Transverse colon (tissue), 4 donors: ENCODE data around the gene NUCB2.

Experiments
- EP300 ChIP-seq: sonication (generic); formaldehyde crosslinking; IDR thresholded peaks from one replicate; pipeline ENCODE4 v1.6.1; 2017; ENCODE audit warnings: antibody characterized with exemption, low read depth
- POLR2A ChIP-seq: fragments of 450-650 bp; IDR thresholded peaks from one replicate; pipeline ENCODE4 v1.6.1; 2016; ENCODE audit warnings: antibody characterized with exemption, mild to moderate bottlenecking, moderate library complexity
- POLR2AphosphoS5 ChIP-seq, 3 donors: sonication (generic); formaldehyde crosslinking; IDR thresholded peaks; one replicate each; pipeline ENCODE4 v1.6.1; 2016; ENCODE audit warnings: antibody characterized with exemption in 3 of 3
- TF ChIP-seq, protein P1 (sequence below), 5 experiments: fragments of 200-600 bp in 3 of 5; fragments of 450-650 bp in 2 of 5; sonication (generic) in 3 of 5; IDR thresholded peaks; 1 replicate in 2 of 5; 2 replicates in 3 of 5; pipeline ENCODE4 v1.5.1; 2016 to 2017; ENCODE audit warnings: antibody characterized with exemption in 5 of 5, inconsistent platforms in 3 of 5, mild to moderate bottlenecking in 2 of 5, moderate library complexity in 1 of 5

- TF ChIP-seq, protein P1, sequence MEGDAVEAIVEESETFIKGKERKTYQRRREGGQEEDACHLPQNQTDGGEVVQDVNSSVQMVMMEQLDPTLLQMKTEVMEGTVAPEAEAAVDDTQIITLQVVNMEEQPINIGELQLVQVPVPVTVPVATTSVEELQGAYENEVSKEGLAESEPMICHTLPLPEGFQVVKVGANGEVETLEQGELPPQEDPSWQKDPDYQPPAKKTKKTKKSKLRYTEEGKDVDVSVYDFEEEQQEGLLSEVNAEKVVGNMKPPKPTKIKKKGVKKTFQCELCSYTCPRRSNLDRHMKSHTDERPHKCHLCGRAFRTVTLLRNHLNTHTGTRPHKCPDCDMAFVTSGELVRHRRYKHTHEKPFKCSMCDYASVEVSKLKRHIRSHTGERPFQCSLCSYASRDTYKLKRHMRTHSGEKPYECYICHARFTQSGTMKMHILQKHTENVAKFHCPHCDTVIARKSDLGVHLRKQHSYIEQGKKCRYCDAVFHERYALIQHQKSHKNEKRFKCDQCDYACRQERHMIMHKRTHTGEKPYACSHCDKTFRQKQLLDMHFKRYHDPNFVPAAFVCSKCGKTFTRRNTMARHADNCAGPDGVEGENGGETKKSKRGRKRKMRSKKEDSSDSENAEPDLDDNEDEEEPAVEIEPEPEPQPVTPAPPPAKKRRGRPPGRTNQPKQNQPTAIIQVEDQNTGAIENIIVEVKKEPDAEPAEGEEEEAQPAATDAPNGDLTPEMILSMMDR (IDR thresholded peaks at IDR 0.05): no peak
- TF ChIP-seq POLR2A: no peak
- no peak for TF ChIP-seq POLR2AphosphoS5 (IDR thresholded peaks at IDR 0.05)
- no peak for TF ChIP-seq EP300
These were observed 32.5 kb upstream of the NUCB2 start for GRCh38 chr11:17244046-17244445.
